Lower leg skin (tissue), 3 donors: Measurements from ENCODE around the gene WAPL.

Experiments
- POLR2A ChIP-seq, 2 donors: fragments of 450-650 bp; IDR thresholded peaks; one replicate each; pipeline ENCODE4 v1.6.1; 2016 to 2017; ENCODE audit warnings: antibody characterized with exemption in 2 of 2, mild to moderate bottlenecking in 1 of 2, moderate library complexity in 1 of 2
- TF ChIP-seq, protein P1 (sequence below), 3 donors: fragments of 450-650 bp; IDR thresholded peaks; one replicate each; pipeline ENCODE4 v1.5.1; 2016; ENCODE audit warnings: antibody characterized with exemption in 3 of 3, mild to moderate bottlenecking in 3 of 3, moderate library complexity in 2 of 3

GRCh38 chr10:86489960-86490612 is 31.5 kb downstream of the WAPL start:
- TF ChIP-seq, protein P1, sequence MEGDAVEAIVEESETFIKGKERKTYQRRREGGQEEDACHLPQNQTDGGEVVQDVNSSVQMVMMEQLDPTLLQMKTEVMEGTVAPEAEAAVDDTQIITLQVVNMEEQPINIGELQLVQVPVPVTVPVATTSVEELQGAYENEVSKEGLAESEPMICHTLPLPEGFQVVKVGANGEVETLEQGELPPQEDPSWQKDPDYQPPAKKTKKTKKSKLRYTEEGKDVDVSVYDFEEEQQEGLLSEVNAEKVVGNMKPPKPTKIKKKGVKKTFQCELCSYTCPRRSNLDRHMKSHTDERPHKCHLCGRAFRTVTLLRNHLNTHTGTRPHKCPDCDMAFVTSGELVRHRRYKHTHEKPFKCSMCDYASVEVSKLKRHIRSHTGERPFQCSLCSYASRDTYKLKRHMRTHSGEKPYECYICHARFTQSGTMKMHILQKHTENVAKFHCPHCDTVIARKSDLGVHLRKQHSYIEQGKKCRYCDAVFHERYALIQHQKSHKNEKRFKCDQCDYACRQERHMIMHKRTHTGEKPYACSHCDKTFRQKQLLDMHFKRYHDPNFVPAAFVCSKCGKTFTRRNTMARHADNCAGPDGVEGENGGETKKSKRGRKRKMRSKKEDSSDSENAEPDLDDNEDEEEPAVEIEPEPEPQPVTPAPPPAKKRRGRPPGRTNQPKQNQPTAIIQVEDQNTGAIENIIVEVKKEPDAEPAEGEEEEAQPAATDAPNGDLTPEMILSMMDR (IDR thresholded peaks at IDR 0.05), result no peak
- no peak for TF ChIP-seq POLR2A (IDR thresholded peaks at IDR 0.05)
